Stimulated activated CD4-positive, alpha-beta T cell treated with anti-CD3 and anti-CD28 coated beads, Interleukin-1b, Interleukin-23, amount 100 ng/mL, for 4 hours (primary cell): ENCODE data around the gene CER1.
"Not testable (repeated sequence)": the region's sequence is repeated elsewhere in the genome, so short reads cannot be mapped to it uniquely, and the experiment has no call there.

Experiments used
- DNase-seq, 2 donors: peaks; one replicate each; pipeline ENCODE4 v3.0.0-alpha.2; 2020; ENCODE audit warnings: low read depth in 2 of 2

Gene CER1

DNA sequence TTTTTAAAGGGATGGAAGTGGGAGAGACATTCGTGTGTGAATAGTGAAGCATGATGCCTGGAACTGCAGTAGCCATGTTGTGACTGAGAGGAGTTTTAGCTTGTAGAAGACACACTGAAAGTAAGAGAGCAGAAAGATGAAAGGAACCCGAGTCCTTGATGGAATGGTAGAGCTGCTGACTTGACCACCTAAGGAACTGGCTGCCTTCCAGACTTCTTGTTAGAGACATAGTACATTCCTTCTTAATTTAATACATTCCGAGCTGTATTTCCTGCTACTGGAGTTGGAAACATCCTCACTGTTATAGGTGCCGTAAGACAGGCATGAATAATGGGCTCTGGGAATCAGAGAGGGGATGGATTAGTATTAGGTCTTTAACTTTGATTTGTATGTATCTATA lies 7.4 kb downstream of the CER1 start:
- DNase-seq = no peak

DNA sequence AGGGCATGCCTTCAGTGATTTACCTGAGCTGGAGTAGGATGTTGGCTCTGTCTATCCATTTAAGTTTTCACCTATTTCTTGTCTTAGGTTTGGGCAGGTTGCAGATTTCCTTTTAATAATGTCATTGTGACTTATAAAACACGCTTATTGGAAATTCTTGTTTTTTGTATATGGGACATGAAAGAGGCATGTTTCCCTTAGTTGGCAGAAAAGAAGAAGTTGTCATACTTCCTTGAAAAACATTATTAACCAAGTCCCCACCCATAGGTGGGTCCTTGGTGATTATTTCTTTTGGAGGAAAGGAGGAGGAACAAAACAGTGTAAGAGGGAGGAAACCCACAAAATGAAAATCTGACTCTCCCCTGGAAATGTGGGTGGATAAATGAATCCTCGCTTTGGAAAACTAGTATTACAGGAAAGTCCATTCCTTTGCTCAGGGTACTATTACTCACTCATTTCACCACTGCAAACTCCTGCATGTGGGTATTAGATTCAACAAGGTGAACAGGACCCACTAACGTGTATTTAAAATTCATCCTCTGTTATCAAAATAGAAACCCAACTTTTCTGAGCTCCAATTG lies 9.3 kb downstream of the CER1 start:
- DNase-seq = no peak

GRCh38 chr9:14710804-14711203 lies 11.7 kb downstream of the CER1 start:
- no peak for DNase-seq

DNA sequence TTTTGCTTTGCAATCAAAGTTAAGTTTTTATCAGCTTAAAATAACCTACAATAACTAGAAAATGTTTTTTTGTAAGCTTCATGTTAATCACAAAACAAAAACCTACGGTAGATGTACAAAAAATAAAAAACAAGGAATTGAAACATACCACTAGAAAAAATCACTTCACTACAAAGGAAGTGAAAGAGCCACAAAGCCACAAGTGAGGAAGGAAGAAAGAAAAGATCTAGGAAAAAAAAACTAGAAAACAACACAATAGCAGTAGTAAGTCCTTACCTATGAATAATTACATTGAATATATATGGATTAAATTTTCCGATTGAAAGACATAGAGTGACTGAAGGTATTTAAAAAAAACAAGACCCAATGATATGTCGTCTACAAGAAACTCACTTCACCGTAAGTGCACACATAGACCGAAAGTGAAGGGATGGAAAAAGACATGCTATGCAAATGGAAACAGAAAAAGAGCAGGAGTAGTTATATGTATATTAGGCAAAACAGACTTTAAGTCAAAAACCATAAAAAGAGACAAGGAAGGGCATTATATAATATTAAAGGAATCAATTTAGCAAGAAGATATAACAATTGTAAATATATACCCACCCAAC lies 15.9 kb downstream of the CER1 start:
- no peak for DNase-seq

- DNase-seq = no peak
Measured at GRCh38 chr9:14705079-14705478, 17.5 kb downstream of the CER1 start.

DNA sequence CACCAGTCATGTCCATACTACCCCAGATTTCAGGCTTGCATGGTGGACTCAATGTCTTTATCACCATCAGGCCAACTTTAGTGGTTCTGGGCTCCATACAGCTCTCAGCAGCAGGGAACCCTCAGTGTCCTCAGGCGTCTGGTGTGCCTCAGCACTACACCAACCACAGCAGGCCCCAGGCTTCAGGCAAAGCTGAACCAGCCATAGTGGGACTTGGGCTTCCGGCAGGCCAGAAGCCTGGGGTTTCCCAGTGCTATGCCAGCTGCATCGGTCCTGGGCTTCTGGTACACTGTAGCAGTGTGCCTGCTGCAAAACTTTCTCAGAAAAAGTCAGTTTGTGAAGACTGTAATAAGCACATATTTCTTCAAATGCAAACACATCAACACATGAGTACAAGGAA lies 18.3 kb downstream of the CER1 start:
- DNase-seq = no peak

DNA sequence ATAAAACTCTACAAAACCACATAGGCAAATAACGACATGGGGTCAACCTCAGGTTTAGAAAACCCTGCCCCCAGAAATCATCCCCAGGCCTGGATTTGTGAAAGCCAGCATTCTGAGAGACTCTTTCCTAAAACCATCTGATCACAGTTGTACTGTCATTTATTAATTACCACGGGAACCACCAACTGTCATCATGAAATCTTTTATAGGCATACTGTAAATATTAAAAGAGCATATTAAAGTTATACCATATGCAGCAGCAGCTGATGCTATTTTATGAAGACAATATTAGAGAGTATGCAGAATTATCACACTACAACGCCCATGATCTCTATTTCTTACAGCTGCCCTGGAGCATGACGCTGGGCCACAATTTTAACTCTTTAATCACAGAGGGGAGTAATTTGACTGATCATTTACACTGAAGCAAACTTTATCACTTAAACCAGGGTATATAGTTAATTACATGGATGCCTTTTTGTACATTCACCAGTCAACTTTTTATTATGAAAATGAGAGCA lies 20.3 kb downstream of the CER1 start:
- no peak for DNase-seq

DNA sequence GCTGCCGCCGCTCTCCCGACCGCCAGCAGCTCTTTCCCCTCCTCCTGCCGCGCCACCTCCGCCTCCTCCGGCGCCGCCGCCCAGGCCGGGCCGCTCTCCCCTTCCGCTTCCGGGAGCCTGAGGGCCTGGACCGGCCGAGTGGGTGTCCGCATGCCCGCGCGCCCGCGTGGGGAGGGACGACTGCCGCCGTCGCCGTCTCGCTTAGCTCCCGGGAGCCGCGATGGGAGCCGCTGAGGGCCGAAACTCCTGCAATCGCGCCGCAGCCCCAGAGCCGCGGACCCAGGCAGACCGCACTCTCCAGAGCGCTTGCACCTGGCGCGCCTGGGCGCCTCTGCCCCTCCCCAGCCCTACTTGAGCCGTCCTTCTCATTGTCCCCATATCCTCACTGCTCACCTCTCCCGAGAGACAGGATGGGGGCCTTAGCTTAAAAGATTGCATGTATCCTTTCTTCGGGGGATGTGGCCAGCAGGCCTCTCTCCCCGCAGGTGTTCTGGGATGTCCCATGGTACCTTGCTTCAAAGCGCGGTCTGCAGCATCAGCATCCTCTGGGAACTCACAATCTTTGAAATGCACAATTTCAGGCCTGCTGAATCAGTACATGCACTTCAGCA lies 29.2 kb downstream of the CER1 start, which contains the start of gene ZDHHC21:
TSS of gene ZDHHC21 (minus strand) at position 182 of the 611 bp plus-strand sequence. CDS start 19,092 bp downstream, outside the sequence.
- peak in 1 of 2 donors; percentile 56 for DNase-seq

DNA sequence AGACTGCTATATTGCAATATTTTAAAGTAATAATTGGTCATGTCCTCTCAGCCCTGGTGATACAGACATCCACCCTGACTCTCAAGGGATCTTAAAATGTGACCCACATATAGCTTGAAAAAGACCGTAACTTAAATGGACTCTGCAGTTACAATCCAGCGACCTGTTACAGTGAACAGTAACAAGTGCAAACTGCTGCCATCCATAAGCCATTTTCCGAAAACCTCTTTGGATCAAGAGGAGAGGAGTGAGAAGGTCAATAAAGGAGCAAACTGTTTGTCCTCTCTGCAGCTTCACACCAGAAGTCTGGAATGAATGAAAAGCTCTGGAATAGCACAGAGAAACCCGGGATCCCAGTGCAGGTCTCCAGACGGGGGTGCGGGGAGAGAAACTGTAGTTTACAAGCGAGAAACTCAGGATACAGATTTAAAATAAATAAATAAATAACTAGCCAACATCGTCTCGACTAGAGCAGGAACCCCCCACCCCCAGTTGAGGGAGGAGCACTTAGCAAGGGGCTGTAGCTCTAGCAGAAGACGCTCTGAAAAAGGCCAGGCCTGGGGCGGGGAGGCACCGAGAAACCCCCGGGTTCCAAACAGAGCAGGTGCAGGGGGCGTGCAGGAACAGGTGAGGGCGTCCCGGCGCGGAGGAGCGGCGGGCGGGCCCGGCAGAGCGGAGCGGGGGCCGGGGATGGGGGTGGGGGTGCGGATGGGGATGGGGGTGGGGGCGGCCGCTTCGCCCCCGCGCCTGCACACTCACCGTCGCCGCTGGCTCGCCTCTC lies 29.9 kb downstream of the CER1 start:
- peak in 1 of 2 donors; percentile 39 for DNase-seq

- no peak for DNase-seq
Measured at GRCh38 chr9:14690948-14691730, 31.4 kb downstream of the CER1 start.

DNA sequence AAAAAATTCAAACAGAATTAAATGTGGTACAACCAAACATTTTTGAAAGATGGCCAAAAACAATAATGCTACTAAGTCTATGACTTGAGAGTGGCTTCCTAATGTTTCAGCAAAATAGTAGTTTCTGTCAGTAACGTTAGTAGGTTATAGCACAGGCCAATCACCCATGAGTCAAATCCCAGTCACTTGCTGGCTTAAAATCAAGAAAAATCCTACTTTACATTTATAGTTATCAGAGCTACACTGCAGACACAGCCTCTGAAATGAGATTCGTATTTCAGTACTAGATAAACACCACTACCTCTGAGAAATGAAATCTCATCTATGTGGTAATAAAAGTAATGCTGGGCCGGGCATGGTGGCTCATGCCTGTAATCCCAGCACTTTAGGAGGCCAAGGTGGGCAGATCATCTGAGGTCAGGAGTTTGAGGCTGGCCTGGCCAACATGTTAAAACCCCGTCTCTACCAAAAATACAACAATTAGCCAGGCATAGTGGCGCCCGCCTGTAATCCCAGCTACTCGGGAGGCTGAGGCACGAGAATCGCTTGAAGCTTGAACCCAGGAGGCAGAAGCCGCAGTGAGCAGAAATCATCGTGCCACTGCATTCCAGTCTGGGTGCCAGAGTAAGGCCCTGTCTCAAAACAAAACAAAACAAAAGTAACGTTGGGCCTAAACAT lies 35.4 kb downstream of the CER1 start:
- no peak for DNase-seq

DNA sequence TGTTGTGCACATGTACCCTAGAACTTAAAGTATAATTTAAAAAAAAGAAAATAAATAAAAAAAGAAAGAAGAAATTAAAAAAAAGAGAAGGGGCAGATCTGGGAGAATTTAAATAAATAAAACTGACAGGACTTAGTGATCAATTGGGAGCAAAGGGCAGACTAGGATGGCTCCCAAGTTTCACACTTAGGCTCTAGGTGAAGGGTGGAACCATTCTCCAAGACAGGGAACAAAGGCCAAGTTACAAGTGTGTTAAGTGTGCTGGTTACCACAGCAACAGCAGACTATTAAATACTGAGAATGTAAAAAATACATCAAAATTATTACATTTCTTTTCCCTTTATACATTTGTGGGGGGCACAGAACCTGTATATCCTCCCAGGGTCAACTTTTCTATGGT lies 36.4 kb downstream of the CER1 start:
- DNase-seq = no peak

- DNase-seq = not testable (repeated sequence)
Measured at GRCh38 chr9:14682616-14683015, 39.9 kb downstream of the CER1 start.

DNA sequence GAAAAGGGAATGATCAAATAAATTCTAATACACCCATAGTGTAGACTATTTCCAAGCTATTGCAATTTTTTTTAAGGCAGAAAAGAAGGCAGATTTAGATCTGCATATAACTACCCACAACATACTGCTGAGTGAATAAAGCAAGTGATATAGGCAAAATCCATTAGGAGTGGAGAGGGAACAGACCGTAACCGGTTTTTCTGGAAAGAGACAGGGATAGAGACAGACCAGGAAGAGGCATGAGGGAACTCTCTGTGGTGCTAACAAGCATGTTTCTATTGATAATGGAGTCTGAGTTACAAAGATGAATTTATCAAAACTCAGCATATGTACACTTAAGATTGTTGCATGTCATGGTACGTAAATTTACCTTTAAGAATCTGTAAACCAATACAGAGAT lies 43.8 kb downstream of the CER1 start:
- no peak for DNase-seq

DNA sequence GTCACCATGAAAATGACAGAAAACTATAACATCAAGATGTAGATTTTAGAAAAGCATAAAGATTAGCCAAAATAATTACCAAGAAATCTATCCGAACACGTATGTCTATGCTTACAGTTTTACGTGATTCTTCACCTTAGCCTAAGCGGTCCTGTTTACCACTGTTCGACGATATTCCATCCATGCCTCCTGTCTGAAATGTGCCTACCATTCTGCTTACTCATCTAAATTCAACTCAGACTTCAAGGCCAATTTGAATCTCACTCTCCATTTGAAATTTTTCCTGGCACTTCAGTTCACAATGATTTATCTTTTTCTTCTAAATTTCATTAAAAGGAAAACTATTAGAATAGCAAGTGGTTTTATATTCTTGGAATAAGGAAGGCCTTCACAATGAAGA lies 44.7 kb downstream of the CER1 start:
- no peak for DNase-seq

DNA sequence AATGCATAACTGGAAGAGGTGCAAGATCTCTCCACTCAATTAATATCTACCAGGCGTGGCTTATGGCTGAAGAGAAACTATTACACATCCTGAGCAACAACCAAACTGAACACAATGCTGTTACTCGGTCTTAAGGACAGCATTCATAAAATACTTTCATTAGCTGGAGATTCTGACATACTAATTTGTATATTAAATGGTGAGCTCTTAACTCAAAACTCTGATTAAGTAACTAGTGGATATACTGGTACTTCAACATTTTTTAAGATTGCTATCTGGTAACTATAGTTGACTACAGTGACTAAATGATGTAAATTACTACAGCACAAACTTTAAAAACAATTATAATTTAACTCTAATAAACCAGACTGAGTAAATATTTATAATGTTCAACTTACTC lies 45.1 kb downstream of the CER1 start:
- no peak for DNase-seq

- no peak for DNase-seq
Measured at GRCh38 chr9:14674630-14675029, 47.9 kb downstream of the CER1 start.

DNA sequence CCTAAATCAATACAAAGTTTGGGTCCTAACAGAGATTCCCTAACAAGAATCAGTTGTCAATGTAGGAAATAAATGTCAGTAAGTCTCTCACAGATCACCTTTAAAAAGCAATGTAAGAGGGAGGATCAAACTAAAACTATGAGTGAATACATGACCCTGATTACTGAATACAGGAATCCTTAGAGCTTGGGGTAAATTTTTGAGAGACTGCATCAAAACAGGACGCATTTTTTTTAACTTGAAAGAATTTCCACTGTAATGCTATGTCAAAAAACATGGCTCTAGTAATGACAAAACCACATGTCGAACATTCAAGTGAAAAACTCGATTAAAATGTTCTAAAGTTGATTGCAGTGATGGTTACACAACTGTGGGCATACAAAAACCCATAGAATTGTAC lies 51.2 kb downstream of the CER1 start:
- no peak for DNase-seq

GRCh38 chr9:14670718-14671117 lies 51.8 kb downstream of the CER1 start:
- DNase-seq = no peak
